ENCODE data around the gene PCSK5. TPM values are rescaled to one million over a fixed set of nuclear protein-coding genes. Genes with fewer than 3 reads are reported as not detected.

The PCSK5 gene
- total RNA-seq, 1 experiment from 2014 or later, result 7.5 TPM

GRCh38 chr9:76099516-76099915 is 209.0 kb downstream of the PCSK5 start:
- Mint-ChIP-seq H3K4me3 (no peak overlapping the region), H3K9me3 (no peaks in the 10 kb centered on the region), H3K27ac (peak overlapping the region in 1 of 3 experiments; percentile 66; a peak in 1 of 7 replicates), H3K4me1 (peaks cover 6 to 10% of the 10 kb centered on the region in 2 experiments), H3K36me3 (ENCODE audit: insufficient read depth in 1 of 3, low read depth in 3 of 3) (peaks cover 0 to 5% (median 0%) of the 10 kb centered on the region in 3 experiments; a peak in 2 of 7 replicates), H3K27me3 (ENCODE audit: low read depth) (no peaks in the 10 kb centered on the region)
- H3K23me2 ChIP-seq (ENCODE audit: insufficient read length, low read depth, low read length, poor library complexity, severe bottlenecking), result no peaks in the 10 kb centered on the region
- H3K23ac ChIP-seq (ENCODE audit: insufficient read length, low read depth, low read length), result no peak overlapping the region
- no peak overlapping the region for H4K5ac ChIP-seq (ENCODE audit: insufficient read length, low read depth, low read length)
- WGBS (ENCODE audit: extremely low coverage, insufficient read length, low lambda C conversion rate), result no CpG with 5 or more reads among the region's 8 CpGs
- DNase-seq, result no peak
- no peaks in the 10 kb centered on the region for H3K9me3 ChIP-seq (ENCODE audit: control insufficient read depth, low read depth, low read length)
- no peak overlapping the region for H4K8ac ChIP-seq (replicated peaks; ENCODE audit: insufficient read length, low read depth, low read length)
- no peak overlapping the region for H3K4ac ChIP-seq (ENCODE audit: low read depth, low read length)
- H2AK5ac ChIP-seq (ENCODE audit: insufficient read length, low read length), result no peak overlapping the region
- H2AFZ ChIP-seq (ENCODE audit: low read length), result no peak overlapping the region
- no peak overlapping the region for H3K4me2 ChIP-seq (ENCODE audit: insufficient read depth, insufficient read length, low read length)
- H3K79me2 ChIP-seq (ENCODE audit: insufficient read depth, low read length), result no peaks in the 10 kb centered on the region
- H2BK12ac ChIP-seq (ENCODE audit: insufficient read length, low read depth, low read length), result no peak overlapping the region
- H3T11ph ChIP-seq (ENCODE audit: low read length), result no peak overlapping the region
- no peak overlapping the region for H3K27ac ChIP-seq (ENCODE audit: insufficient read length, low read depth, low read length)
- H3K14ac ChIP-seq (ENCODE audit: insufficient read depth, low read length), result no peak overlapping the region
- H3K9ac ChIP-seq (ENCODE audit: extremely low read depth, insufficient read length, low read length), result no peak overlapping the region
- H2BK5ac ChIP-seq (ENCODE audit: insufficient read length, low read length), result no peak overlapping the region
- no peaks in the 10 kb centered on the region for H4K20me1 ChIP-seq (ENCODE audit: control insufficient read depth, insufficient read depth, insufficient read length)
- TF ChIP-seq, protein P1, sequence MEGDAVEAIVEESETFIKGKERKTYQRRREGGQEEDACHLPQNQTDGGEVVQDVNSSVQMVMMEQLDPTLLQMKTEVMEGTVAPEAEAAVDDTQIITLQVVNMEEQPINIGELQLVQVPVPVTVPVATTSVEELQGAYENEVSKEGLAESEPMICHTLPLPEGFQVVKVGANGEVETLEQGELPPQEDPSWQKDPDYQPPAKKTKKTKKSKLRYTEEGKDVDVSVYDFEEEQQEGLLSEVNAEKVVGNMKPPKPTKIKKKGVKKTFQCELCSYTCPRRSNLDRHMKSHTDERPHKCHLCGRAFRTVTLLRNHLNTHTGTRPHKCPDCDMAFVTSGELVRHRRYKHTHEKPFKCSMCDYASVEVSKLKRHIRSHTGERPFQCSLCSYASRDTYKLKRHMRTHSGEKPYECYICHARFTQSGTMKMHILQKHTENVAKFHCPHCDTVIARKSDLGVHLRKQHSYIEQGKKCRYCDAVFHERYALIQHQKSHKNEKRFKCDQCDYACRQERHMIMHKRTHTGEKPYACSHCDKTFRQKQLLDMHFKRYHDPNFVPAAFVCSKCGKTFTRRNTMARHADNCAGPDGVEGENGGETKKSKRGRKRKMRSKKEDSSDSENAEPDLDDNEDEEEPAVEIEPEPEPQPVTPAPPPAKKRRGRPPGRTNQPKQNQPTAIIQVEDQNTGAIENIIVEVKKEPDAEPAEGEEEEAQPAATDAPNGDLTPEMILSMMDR (conservative IDR thresholded peaks at IDR 0.05), result no peak
- H4K91ac ChIP-seq (ENCODE audit: insufficient read length, low read depth, low read length), result no peak overlapping the region
- no peaks in the 10 kb centered on the region for H3K79me1 ChIP-seq (ENCODE audit: insufficient read depth, low read depth, low read length, poor library complexity, severe bottlenecking)
- H2BK15ac ChIP-seq (ENCODE audit: low read depth, low read length), result no peak overlapping the region
- H3K4me1 ChIP-seq (ENCODE audit: insufficient read depth, low read length), result peaks cover 3% of the 10 kb centered on the region; the same call in 1 of the 2 replicates
- H2BK120ac ChIP-seq (ENCODE audit: low read depth, low read length, poor library complexity, severe bottlenecking), result no peak overlapping the region
- H3K56ac ChIP-seq (ENCODE audit: insufficient read length, low read depth, low read length), result no peak overlapping the region
- H2BK20ac ChIP-seq (ENCODE audit: low read depth, low read length, poor library complexity, severe bottlenecking), result no peak overlapping the region
- no peak overlapping the region for H3K18ac ChIP-seq (ENCODE audit: insufficient read length, low read depth, low read length)
- H3K27me3 ChIP-seq (ENCODE audit: insufficient read depth, low read length), result no peaks in the 10 kb centered on the region

All from H9 (cell line).